Activated T-cell treated with anti-CD3 and anti-CD28 coated beads, Interleukin-2, amount 50 U/mL, for 48 hours (primary cell): ENCODE results near the gene GNA12.
"Not testable (repeated sequence)": the region's sequence is repeated elsewhere in the genome, so short reads cannot be mapped to it uniquely, and the experiment has no call there.

Experiments used
- DNase-seq, 2 experiments: peaks; one replicate each; pipeline ENCODE4 v3.0.0-alpha.2; 2020

The GNA12 gene

GRCh38 chr7:2864204-2864985, 20.3 kb upstream of the GNA12 start:
- peak; percentile 28 to 39 for DNase-seq

- peak; percentile 83 to 87 for DNase-seq
Observed at GRCh38 chr7:2863461-2864066, 19.5 kb upstream of the GNA12 start.

DNA sequence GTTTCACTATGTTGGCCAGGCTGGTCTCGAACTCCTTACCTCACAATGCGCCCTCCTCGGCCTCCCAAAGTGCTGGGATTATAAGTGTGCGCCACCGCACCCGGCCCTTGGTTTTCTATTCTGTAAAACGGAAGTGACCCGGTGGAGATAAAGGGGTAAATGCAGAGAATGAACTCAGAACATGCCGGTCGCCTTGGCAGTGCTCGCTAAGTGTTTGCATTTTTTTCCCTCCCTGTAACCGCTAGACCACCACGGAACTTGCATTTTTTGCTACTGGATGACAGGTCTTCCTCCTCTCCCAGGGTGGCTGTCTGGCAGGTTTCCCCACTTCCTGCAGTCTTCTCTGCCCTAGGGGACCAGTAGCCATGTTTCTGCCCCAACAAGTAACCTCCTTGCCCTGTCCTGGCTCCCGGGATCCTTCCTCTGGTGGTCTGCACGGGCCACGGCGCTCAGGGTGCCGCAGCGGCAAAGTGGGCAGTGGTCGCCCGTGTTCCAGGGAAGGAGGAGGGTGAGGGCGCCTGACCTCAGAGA, 18.8 kb upstream of the GNA12 start:
- DNase-seq = peak; percentile 52 to 53

DNA sequence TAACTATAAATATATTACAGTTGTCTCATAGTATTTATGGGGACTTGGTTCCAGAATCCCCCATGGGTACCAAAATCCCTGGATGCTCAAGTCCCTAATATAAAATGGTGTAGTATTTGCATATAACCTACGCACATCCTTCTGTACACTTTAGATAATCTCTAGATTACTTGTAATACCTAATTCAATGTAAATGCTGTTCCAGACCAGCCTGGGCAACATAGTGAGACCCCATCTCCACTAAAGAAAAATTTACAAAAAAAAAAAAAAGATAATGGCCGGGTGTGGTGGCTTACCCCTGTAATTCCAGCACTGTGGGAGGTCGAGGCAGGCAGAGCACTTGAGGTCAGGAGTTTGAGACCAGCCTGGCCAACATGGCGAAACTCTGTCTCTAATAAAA, 17.4 kb upstream of the GNA12 start:
- no peak for DNase-seq

DNA sequence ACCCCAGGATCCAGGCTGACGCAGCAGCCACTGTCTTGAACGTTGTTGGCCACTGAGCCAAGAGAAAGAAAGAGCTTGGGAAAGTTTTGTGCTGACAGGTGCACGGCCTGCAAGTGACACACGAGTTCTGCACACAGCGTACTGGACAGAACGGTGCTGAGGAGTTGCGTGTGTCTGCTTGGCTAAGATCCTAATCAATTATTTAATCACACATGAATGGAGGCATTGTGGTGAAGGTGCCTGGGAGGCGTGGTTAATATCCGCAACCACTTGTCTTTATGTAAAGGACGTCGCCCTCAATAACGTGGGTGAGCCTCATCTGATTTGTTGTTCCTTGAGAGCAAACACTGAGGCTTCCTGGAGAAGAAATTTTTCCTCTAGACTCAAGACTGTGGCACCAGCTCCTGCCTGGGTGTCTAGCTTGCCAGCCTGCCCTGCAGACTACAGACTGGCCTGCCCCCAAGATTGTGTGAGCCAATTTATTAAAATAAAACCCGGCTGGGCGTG, 16.6 kb upstream of the GNA12 start:
- DNase-seq = no peak

DNA sequence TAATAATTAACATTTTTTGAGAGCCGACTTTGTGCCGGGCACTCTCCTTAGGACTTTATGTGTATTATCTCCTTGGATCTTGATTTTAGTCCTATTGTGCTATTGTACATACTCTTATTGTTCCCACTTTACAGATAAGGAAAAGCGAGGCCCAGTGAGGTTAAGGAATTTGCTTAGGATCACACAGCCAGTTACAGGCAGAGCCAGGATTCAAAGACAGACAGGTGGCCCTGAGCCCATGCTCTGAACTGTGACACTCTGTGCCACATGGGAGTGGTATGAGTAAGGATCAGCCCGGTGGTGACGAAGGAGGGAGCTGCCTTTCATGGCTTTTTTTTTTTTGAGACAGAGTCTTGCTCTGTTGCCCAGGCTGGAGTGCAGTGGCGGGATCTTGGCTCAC, 15.8 kb upstream of the GNA12 start:
- no peak for DNase-seq

- no peak for DNase-seq
Observed at GRCh38 chr7:2858621-2859020, 14.5 kb upstream of the GNA12 start.

DNA sequence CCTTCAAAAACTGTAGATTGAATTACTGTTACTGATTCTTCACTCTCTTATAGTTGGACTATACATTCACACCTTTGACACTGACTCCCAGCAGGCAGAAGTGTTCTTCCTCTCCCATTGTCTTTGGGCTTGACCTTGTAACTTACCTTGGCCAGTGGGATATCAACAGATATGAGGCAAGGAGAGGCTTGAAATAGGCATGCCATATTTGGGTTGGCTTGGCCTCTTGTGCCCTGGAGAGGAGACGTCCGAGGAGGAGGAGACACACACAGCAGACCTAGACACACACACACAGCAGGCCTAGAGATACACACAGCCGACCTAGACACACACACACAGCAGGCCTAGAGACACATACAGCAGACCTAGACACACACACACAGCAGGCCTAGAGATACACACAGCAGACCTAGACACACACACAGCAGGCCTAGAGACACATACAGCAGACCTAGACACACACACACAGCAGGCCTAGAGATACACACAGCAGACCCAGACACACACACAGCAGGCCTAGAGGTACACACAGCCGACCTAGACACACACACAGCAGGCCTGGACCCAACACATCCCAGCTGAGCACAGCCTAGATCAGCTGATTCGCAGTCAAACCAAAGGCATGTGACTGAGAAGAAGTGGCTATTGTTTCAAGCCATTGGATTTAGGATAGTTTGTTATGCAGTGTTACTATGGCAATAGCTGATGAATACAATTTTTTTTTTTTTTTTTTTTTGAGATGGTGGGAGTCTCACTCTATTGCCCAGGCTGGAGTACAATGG, 12.5 kb upstream of the GNA12 start:
- DNase-seq = no peak

- no peak for DNase-seq
Observed at GRCh38 chr7:2855386-2855785, 11.3 kb upstream of the GNA12 start.

DNA sequence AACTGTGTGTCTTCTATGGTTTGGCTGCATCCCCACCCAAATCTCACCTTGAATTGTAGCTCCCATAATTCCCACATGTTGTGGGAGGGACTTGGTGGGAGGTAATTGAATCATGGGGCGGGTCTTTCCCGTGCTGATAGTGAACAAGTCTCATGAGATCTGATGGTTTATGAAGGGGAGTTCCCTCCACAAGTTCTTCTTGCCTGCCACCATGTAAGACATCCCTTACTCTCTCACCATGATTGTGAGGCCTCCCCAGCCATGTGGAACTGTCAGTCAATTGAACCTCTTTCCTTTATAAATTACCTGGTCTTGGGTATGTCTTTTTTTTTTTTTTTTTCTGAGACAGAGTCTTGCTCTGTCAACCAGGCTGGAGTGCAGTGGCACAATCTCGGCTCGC, 9.4 kb upstream of the GNA12 start:
- not testable (repeated sequence) for DNase-seq

DNA sequence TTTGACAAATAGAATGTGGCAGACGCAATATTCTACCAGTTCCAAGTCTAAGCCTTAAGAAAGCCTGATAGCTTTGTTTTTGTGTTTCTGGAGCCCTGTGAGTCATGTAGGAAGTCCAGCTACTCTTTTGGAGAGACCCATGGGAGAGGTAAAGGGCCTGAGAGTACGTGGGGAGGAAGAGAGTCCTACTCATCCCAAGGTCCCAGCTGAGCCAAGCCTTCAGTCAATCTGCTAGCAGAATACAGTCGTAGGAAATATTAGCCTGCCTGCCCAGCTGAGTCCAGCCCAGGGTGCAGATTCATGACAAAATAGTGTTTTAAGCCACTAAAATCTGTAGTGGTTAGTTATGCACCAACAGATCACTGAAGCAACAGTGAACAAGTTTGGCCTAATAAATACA, 9.0 kb upstream of the GNA12 start:
- DNase-seq = no peak

GRCh38 chr7:2851497-2851896, 7.4 kb upstream of the GNA12 start:
- peak in 1 of 2 experiments; percentile 34 for DNase-seq

- DNase-seq = no peak
Observed at GRCh38 chr7:2849941-2850766, 6.0 kb upstream of the GNA12 start.

- DNase-seq = no peak
Observed at GRCh38 chr7:2845034-2845592, 1.0 kb upstream of the GNA12 start.

- peak; percentile 44 to 54 for DNase-seq
Observed at GRCh38 chr7:2843711-2844152, 376 bp downstream of the GNA12 start.

DNA sequence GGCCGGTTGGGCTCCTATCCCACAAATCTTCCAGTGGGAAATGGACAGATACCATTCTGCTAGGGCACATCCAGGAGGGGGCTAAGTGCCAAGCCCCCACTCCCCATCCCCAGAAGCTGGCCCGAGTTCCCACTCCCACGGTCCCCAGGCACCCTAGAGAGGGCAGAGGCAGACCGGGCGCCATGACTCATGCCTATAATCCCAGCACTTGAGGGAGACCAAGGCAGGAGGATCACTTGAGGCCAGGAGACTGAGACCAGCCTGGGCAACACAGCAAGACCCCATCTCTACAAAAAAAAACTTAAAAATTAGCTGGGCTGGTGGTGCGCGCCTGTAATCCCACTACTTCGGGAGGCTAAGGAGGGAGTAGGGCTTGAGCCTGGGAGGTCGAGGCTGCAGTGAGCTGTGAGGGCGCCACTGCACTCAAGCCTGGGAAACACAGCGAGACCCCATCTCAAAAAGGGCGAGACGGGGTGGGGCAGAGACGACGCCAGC, 870 bp downstream of the GNA12 start:
- no peak for DNase-seq

GRCh38 chr7:2841907-2842306, 2.2 kb downstream of the GNA12 start:
- DNase-seq = no peak

DNA sequence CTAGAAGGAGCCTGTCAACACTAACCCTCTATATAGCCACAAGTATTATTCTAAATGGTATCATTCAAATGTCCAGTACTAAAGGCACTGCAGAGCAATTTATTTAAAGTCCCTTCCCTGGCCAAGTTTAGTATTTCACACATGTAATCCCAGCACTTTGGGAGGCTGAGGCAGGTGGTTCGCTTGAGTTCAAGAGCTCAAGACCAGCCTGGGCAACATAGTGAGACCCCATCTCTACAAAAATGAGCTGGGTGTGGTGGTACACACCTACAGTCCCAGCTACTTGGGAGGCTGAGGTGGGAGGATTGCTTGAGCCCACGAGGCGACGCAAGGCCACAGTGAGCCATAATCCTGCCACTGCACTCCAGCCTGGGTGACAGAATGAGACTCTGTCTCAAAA, 3.6 kb downstream of the GNA12 start:
- no peak for DNase-seq

DNA sequence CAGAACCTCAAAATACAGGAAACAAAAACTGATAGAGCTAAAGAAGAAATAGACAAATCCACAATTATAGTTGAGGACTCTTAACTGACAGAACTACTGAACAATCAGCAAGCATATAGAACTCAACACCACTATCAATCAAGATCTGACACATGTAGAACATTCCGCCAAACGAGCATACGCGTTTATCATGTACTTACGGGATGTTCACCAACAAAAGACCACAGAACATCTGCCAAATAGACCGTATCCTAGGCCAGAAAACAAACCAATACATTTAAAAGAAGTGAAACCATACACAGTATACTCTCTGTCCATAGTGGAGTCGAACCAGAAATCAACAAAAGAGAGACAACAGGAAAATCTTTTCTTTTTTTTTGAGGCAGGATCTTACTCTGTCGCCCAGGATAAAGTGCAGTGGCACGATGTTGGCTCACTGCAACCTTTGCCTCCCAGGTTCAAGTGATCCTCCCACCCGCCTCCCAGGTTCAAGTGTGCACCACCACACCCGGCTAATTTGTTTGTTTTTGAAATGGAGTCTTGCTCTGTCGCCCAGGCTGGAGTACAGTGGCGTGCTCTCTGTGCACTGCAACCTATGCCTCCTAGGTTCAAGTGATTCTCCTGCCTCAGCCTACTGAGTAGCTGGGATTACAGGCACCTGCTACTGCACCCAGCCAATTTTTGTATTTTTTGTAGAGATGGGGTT, 5.1 kb downstream of the GNA12 start:
- no peak for DNase-seq

DNA sequence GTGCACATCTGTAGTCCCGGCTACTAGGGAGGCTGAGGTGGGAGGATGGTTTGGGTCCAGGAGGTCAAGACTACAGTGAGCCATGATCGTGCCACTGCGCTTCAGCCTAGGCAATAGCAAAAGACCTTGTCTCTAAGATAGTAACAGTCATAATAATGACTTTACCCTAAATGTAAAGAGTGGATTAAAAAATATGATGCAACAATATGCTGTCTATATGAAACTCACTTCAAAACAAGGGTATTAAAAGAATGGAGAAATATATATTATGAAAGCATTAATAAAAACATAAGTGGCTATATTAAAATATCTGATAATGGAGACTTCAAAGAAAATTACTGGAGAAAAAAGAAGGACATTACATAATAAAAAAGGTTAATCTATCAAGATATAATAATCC, 5.7 kb downstream of the GNA12 start:
- no peak for DNase-seq

- DNase-seq = no peak
Observed at GRCh38 chr7:2837496-2837895, 6.6 kb downstream of the GNA12 start.
